ENCODE data around the gene HAUS3. TPM values are rescaled to one million over a fixed set of nuclear protein-coding genes. Genes with fewer than 3 reads are reported as not detected.

The HAUS3 gene
- total and polyA plus RNA-seq, 10 of the 15 experiments (the other 5 are each of a cell fraction or from before 2014, with no cell fraction given): 4.2 to 23.9 (median 12.3) TPM

DNA sequence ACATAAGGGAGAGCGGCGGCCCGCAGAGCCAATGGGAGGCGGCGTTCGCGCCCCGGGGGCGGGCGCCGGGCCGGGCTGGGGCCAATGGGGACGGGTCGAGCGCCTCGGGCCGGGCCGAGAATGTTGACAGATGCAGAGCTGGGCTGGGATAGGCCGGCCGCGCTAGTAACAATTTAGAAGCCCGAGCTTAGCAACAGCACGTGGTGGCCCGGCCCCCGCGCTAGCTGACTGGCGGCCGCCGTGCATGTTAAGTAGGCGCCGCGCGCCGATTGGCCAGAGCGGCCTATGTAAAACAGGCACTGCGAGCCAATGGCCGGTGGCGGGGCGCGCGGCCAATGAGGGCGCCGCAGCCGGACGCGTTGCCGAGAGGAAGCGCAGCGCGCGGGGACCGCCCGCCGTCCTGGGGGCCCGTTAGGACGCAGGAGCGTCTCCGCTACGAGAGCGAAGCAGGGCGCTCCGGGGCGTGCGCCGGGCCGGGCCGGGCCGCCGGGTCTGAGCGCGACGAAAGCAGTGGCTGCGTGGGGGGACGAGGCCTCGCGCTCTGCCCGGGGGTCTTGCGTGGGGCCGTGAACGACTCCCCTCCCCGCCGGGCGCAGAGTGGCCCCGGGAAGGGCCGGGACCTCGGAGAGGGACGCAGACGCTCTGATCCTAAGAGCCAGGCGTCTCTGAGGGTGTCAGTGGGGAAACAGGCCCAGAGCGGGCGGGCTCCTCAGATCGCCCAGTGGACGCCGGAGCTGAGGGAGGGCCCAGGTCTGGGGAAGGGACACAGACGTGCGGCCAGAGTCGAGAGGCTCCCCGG is 20.4 kb upstream of the HAUS3 start (continued):
- TF ChIP-seq SPI1 (IDR thresholded peaks at IDR 0.05; ENCODE audit: borderline replicate concordance, insufficient read depth, low read depth, low read length): peak; percentile 40; the same call in 1 of the 2 replicates
- TF ChIP-seq RAD51 (IDR thresholded peaks at IDR 0.05): no peak

- no peak for ATAC-seq
- no peaks in the 10 kb centered on the region for H3K27me3 ChIP-seq (replicated peaks in 1 of 2; ENCODE audit: control insufficient read depth in 2 of 2, insufficient read depth in 2 of 2, low read length in 1 of 2)
- 0% methylated on average over 24 of the region's 46 CpGs for WGBS (ENCODE audit: insufficient coverage, insufficient replicate concordance, low lambda C conversion rate, missing lambda C conversion rate)
- H3K9ac ChIP-seq (ENCODE audit: control insufficient read depth, insufficient read depth, low read length): peak within 1 kb of the TSS; percentile 88
- POLR2A ChIA-PET: interaction anchor here (0.7 to 1.1 kb wide), 7 partner anchors 10 to 523 kb away, joined by 3 to 19 read pairs (median 4); partner anchors contain the start of genes HAUS3, POLN and RNF4
- CTCF ChIA-PET: interaction anchor here (0.9 to 1.0 kb wide), 3 partner anchors 18 to 151 kb away, joined by 3 to 6 read pairs (median 3); no protein-coding TSS in a partner anchor
- H4K20me1 ChIP-seq (ENCODE audit: control insufficient read depth, insufficient read depth): no peaks in the 10 kb centered on the region; the same call in 1 of the 2 replicates
- peak within 1 kb of the TSS; percentile 82 for H3K27ac ChIP-seq (ENCODE audit: control insufficient read depth, insufficient read depth)
- 0 out of 2 replicates have a peak, but pooled peaks have one; percentile 57 for TF ChIP-seq ZSCAN29 (IDR thresholded peaks at IDR 0.05)
- TF ChIP-seq POLR2A (IDR thresholded peaks at IDR 0.05; ENCODE audit: low read depth, low read length): no peak
- peak; percentile 32; the same call in 1 of the 2 replicates for TF ChIP-seq YY1 (IDR thresholded peaks at IDR 0.05; ENCODE audit: low read depth, low read length)
- peak; percentile 39; the same call in 1 of the 2 replicates for TF ChIP-seq SMARCA5 (IDR thresholded peaks at IDR 0.05)
- peak; percentile 50; the same call in 1 of the 2 replicates for TF ChIP-seq LARP7 (IDR thresholded peaks at IDR 0.05)
- peak; percentile 51; the same call in 1 of the 2 replicates for TF ChIP-seq TAF1 (IDR thresholded peaks at IDR 0.05; ENCODE audit: borderline replicate concordance, low read depth, low read length)
- TF ChIP-seq, protein P1, sequence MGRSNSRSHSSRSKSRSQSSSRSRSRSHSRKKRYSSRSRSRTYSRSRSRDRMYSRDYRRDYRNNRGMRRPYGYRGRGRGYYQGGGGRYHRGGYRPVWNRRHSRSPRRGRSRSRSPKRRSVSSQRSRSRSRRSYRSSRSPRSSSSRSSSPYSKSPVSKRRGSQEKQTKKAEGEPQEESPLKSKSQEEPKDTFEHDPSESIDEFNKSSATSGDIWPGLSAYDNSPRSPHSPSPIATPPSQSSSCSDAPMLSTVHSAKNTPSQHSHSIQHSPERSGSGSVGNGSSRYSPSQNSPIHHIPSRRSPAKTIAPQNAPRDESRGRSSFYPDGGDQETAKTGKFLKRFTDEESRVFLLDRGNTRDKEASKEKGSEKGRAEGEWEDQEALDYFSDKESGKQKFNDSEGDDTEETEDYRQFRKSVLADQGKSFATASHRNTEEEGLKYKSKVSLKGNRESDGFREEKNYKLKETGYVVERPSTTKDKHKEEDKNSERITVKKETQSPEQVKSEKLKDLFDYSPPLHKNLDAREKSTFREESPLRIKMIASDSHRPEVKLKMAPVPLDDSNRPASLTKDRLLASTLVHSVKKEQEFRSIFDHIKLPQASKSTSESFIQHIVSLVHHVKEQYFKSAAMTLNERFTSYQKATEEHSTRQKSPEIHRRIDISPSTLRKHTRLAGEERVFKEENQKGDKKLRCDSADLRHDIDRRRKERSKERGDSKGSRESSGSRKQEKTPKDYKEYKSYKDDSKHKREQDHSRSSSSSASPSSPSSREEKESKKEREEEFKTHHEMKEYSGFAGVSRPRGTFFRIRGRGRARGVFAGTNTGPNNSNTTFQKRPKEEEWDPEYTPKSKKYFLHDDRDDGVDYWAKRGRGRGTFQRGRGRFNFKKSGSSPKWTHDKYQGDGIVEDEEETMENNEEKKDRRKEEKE (IDR thresholded peaks at IDR 0.05): no peak
- TF ChIP-seq EGR1 (IDR thresholded peaks at IDR 0.05; ENCODE audit: borderline replicate concordance in 1 of 2, low read depth in 2 of 2, low read length in 2 of 2): 0 out of 3 replicates have a peak, but pooled peaks of 1 of the 2 experiments have one; percentile 10
- TF ChIP-seq, protein P2, sequence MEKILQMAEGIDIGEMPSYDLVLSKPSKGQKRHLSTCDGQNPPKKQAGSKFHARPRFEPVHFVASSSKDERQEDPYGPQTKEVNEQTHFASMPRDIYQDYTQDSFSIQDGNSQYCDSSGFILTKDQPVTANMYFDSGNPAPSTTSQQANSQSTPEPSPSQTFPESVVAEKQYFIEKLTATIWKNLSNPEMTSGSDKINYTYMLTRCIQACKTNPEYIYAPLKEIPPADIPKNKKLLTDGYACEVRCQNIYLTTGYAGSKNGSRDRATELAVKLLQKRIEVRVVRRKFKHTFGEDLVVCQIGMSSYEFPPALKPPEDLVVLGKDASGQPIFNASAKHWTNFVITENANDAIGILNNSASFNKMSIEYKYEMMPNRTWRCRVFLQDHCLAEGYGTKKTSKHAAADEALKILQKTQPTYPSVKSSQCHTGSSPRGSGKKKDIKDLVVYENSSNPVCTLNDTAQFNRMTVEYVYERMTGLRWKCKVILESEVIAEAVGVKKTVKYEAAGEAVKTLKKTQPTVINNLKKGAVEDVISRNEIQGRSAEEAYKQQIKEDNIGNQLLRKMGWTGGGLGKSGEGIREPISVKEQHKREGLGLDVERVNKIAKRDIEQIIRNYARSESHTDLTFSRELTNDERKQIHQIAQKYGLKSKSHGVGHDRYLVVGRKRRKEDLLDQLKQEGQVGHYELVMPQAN (conservative IDR thresholded peaks at IDR 0.05): peak; percentile 41
- H3K9me3 ChIP-seq (replicated peaks; ENCODE audit: control insufficient read depth, insufficient read depth, low read length): no peaks in the 10 kb centered on the region
- peak within 1 kb of the TSS; percentile 88 for H3K4me3 ChIP-seq
- no peaks in the 10 kb centered on the region; the same call in 1 of the 2 replicates for H3K4me1 ChIP-seq (ENCODE audit: control insufficient read depth, insufficient read depth, low read length)
- H2AFZ ChIP-seq (ENCODE audit: control insufficient read depth, low read depth, low read length): peak within 1 kb of the TSS; percentile 87
- in situ Hi-C loops (cut with MboI): no loop called here
- peaks cover 10% of the 10 kb centered on the region for H3K79me2 ChIP-seq (ENCODE audit: control insufficient read depth, insufficient read depth, low read length)
- intact Hi-C loops (cut with micrococcal nuclease; ENCODE audit: unreplicated experiment): loop anchor here (1.0 to 10.0 kb wide), 3 partner anchors 19 to 813 kb away; partner anchors contain the start of genes HAUS3, HTT, HTT-AS and POLN
- SMC1A ChIA-PET (ENCODE audit: uncharacterized antibody, unreplicated experiment): interaction anchor here (0.7 to 1.1 kb wide), 4 partner anchors 21 to 151 kb away, joined by 3 to 5 read pairs (median 5); no protein-coding TSS in a partner anchor
- RAD21 ChIA-PET (ENCODE audit: unreplicated experiment): interaction anchor here (0.8 to 1.7 kb wide), 8 partner anchors 11 to 223 kb away, joined by 3 to 15 read pairs (median 6); partner anchors contain the start of gene RNF4
- no TSS peak for BruUV-seq (replicated peaks)
- DNase-seq (ENCODE audit: low read depth, low spot score): no peak
- no peaks in the 10 kb centered on the region; a peak in 1 of 4 replicates for H3K36me3 ChIP-seq (ENCODE audit: control insufficient read depth in 2 of 2, insufficient read depth in 2 of 2, low read length in 1 of 2)
- no peak for FAIRE-seq
- peak within 1 kb of the TSS; percentile 94 for H3K4me2 ChIP-seq (ENCODE audit: control insufficient read depth, insufficient read depth)
Observed at GRCh38 chr4:2261853-2262144, 19.9 kb upstream of the HAUS3 start, which contains the start of gene MXD4. MXD4 (minus strand) TSS chr4:2262109; CDS start chr4:2261980, 129 bp downstream.

Data from GM12878 (cell line).